ENCODE results near the gene ARHGAP29.

GRCh38 chr1:94271373-94271772 lies 34.0 kb upstream of the ARHGAP29 start:
- TF ChIP-seq POLR2A (IDR thresholded peaks at IDR 0.05; ENCODE audit: low read depth, low read length) (no peak), RCOR1 (IDR thresholded peaks at IDR 0.05; ENCODE audit: insufficient replicate concordance, low read length) (no peak)
- TF ChIP-seq, protein P1, sequence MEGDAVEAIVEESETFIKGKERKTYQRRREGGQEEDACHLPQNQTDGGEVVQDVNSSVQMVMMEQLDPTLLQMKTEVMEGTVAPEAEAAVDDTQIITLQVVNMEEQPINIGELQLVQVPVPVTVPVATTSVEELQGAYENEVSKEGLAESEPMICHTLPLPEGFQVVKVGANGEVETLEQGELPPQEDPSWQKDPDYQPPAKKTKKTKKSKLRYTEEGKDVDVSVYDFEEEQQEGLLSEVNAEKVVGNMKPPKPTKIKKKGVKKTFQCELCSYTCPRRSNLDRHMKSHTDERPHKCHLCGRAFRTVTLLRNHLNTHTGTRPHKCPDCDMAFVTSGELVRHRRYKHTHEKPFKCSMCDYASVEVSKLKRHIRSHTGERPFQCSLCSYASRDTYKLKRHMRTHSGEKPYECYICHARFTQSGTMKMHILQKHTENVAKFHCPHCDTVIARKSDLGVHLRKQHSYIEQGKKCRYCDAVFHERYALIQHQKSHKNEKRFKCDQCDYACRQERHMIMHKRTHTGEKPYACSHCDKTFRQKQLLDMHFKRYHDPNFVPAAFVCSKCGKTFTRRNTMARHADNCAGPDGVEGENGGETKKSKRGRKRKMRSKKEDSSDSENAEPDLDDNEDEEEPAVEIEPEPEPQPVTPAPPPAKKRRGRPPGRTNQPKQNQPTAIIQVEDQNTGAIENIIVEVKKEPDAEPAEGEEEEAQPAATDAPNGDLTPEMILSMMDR (conservative IDR thresholded peaks at IDR 0.05; ENCODE audit: low read depth, low read length), result no peak

Measured in IMR-90 (cell line).